ENCODE data around the gene SEC14L2. TPM values are rescaled to one million over a fixed set of nuclear protein-coding genes. Genes with fewer than 3 reads are reported as not detected.
"Not testable (repeated sequence)": the region's sequence is repeated elsewhere in the genome, so short reads cannot be mapped to it uniquely, and the experiment has no call there.

The SEC14L2 gene
- total RNA-seq, 1 donor from 2014 or later = 19.9 TPM

DNA sequence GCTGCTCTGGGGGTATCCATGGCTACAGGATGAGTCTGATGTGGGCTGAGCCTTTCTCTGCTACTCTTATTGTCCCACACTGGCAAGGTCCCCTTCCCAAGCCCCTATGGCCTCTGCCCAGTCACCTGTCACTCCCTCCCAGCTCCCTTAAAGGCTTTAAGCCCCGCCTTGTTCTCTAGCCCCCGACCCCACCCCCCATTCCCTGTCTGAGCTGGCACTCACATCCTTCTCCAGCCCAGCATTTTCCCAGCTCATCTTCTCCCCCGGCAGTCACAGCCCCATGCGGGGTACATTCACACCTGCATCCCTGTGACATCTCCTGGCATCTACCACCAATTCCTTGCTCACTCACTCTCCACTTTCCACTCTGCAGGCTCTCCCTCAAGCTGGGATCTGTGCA lies 33.1 kb downstream of the SEC14L2 start:
- no peak for ATAC-seq

DNA sequence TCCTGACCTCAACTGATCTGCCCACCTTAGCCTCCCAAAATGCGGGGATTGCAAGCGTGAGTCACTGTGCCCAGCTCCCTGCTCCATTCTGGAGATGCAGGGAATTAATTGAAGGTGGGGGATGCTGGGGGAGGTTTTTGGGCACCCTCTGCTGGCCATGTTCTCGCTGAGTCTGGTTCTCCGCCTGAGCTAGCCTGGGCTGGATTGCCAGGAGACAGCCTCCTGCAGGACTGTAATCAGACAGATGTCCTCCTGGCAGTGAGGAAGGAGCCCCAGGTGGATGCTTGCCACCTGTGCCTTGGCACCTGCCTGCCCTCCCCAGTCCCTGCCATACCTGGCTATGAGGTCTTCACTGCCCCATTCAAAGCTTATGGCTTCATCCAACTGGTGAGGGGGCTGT lies 34.1 kb downstream of the SEC14L2 start:
- ATAC-seq = no peak

DNA sequence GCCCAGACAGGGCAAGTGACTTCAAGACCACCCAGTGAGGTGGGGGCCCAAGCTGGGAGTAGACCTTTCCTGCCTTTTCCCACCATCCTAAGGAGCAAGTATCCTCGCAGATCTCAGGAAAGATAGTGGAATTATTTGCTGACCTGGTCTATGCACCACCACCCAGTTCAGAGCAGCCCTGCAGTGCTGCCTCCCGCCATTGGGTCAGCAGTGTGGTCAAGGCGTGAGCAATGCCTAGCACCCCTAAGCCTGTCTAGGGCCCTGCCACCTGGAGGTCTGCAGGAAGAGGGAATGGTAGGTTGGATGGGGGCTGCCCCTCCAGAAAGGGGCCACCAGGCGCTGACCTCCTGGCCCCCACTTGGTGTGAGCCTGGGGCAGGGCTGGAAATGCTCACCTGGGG lies 35.3 kb downstream of the SEC14L2 start:
- ATAC-seq = no peak

DNA sequence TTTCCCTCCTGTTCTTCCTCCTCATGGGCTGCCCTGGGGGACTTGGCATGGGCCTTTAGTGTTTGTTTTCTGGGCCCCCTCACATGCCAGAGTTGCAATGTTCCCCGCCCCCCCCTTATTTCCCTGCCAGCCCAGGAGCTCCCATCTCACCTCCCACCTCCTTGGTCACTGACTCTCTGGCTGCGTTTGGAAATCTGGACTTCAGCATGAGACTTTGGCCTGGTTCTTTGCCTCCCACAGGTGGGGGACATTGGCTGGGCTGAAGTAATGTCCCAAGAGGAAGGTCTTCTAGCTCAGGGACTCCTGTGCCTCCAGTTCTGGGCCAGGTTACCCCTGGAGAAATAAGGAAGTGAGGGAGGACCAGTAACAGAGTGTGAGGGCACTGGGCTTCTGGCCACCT lies 35.7 kb downstream of the SEC14L2 start:
- ATAC-seq = no peak

DNA sequence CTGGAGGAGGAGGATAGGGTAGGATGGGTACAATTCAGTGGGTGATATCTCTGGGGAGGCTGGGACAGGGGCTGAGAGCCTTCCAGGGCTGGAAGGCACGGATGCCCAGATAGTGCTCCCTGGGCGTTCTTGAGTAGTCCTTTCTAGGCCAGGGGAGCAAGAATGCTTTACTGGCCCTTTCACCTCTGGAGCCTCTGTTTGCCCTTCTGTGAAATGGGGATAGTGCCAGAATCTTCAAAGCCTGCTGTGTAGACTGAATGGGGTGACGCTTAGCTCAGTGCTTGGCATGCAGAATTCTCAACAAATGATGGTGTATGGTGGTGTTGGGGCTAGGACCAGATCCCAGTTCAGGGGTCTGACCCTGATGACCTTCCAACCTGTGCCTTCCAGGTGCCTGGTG lies 36.4 kb downstream of the SEC14L2 start:
- no peak for ATAC-seq

DNA sequence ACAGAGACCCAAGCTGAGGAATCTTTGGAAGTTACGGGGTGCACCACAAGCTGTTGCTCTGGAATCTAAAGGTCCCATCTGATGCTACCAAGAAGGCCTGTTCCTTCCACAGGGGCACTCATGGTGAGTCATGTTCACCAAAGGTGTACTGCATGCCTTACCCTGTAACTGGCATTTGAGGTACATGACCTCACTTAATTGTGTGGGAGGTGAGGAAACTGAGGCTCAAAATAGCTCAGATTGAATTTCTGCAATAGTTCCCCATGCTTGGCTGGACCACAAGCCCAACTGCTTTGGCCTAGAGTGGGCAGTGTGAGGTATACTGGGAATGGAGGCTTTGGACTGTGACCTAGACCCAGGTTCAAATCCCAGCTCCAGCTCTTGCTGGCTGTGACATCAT lies 37.0 kb downstream of the SEC14L2 start:
- ATAC-seq = no peak

DNA sequence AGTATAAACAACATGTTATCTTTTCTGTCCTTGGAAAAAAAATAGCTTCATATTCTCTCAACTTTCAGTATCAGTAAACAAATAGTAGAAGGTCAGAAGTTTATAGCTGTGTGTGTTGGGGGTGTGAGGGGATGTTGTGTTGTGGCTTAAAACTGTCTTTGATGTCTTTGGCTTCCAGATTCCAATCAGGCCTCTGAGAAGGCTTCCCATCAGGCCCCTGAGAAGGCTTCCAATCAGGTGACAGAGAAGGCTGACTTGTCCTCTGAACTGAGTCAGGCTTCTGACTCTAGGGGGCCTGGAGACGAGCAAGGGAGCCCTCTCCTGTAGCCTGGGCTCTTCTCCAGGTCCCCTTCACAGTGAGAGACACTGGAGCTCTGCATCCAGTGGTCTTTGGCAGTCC lies 38.0 kb downstream of the SEC14L2 start:
- no peak for ATAC-seq

DNA sequence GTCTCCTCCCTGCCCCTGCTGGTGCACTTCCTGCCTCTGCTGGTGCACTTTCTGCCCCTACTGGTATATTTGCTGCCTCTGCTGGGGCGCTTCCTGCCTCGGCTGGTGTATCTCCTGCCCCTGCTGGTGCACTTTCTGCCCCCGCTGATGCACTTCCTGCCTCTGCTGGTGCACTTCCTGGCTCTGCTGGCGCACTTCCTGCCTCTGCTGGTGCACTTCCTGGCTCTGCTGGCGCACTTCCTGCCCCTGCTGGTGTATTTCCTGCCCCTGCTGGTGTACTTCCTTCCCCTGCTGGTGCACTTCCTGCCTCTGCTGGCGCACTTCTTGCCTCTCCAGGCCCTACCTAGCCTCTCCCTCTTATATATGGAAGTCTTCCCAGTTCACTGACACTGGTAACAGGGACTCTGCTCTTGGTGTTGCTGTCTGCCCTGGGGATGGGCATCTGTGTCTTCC lies 38.9 kb downstream of the SEC14L2 start:
- ATAC-seq = no peak

DNA sequence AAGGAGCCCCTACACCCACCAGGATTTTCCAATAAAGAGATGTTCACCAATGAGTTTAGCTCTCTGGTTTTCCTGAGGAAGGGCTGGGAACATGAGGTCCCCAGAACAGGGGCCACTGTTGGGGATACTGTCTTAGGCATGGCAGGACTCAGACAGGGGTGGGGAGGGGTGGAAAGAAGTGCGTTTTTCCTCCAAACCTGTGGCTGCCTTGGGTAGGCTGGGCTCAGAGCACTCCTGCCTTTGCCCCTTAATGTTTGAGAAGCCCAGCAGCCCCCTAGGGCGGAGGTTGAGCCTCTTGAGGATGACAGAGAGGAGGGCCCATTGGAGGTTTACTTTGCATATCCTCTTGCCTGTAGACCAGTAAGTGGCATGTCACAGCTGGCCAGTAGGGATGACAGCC lies 39.4 kb downstream of the SEC14L2 start:
- ATAC-seq = no peak

DNA sequence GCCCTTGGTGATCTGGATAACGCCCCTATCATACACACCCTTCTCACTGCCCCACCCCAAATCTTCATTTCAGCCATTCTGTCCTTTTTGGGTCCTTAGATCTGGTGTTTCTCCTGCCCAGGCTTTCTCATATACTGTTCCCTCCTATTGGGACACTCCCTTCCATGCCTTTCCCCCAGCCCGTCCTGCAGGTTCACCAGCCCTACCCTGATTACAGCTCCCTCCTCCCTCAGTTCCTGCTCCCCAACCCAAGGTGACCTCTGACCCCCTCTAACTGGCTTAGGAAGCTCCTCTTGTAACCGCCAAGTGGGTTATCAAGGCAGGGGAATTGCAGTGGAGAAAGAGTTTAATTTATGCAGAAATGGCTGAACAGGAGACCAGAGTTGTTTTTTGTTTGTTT lies 41.7 kb downstream of the SEC14L2 start:
- ATAC-seq = peak; percentile 79

DNA sequence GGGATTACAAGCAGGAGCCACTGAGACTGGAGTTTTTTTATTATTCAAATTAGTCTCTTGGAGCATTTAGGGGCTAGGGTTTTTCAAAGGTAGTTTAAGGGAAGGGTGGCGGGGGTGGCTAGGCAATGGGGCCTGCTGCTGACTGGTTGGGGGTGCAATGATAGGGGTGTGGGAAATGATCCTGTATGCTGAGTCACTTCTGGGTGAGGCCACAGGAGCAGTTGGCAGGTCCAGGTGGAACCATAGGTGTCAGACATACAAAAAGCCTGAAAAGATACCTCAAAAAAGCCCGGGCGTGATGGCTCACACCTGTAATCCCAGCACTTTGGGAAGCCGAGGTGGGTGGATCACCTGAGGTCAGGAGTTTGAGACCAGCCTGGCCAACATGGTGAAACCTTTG lies 42.4 kb downstream of the SEC14L2 start:
- peak; percentile 77 for ATAC-seq

DNA sequence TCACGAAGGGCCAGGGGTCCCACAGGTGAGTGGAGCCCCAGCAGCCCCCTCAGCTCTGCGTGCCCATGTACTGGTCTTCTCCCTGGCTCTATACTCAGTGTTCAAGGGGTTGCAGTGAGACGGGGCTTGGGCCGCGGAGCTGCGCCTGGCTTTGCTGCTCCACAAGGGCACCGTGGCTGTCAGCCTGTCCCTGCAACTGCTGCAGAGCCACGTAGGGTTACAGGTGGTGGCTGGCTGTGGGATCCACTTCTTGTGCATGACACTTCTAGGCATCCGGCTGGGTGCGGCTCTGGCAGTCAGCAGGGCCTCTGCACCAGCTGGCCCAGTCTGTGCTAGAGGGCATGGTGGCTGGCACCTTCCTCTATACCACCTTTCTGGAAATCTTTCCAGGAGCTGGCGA lies 43.0 kb downstream of the SEC14L2 start:
- ATAC-seq = peak; percentile 78

DNA sequence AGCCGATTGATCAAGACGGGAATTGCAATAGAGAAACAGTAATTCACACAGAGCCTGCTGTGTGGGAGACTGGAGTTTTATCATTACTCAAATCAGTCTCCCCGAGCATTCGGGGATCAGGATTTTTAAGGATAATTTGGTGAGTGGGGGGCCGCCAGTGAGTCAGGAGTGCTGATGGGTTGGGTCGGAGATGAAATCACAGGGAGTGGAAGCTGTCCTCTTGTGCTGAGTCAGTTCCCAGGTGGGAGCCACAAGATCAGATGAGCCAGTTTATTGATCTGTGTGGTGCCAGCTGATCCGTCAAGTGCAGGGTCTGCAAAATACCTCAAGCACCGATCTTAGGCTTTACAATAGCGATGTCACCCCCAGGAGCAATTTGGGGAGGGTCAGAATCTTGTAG lies 44.3 kb downstream of the SEC14L2 start:
- no peak for ATAC-seq

DNA sequence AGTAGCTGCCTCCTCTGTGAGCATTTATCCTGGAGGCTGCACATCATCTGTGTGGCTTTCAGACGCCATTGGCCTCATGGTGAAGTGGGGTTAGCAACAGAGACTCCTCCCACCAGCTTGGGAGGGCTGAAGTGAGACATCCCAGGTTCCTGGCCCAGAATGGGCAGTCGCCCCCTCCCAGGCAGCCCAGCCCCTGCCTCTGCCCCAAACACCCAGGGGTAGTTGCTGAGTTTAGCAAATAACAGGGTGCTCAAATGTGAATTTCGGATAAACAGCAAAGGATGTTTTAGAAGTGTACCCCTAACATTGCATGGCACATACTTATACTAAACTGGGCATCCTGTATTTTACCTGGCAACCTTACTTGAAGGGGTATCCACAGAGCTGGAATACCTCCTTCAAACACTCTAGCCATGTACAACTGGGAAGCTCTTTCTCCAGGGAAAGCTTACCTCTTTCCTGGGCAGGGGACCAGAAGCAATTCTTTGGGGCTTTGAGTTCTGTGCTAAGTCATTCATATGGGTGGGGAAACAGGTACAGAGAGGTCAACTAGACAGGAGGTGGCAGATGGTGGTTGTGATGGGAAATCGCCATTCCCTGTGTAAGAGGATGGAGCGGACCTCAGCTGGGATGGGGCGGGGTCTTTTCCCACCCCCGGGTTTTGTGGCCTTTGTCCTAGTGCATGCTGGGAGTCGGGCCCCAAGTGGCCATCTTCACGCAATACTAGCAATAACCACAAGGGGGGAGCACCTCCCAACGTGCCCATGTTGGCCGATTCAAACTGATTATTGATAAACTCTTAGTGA lies 48.0 kb downstream of the SEC14L2 start:
- peak; percentile 47 for ATAC-seq

DNA sequence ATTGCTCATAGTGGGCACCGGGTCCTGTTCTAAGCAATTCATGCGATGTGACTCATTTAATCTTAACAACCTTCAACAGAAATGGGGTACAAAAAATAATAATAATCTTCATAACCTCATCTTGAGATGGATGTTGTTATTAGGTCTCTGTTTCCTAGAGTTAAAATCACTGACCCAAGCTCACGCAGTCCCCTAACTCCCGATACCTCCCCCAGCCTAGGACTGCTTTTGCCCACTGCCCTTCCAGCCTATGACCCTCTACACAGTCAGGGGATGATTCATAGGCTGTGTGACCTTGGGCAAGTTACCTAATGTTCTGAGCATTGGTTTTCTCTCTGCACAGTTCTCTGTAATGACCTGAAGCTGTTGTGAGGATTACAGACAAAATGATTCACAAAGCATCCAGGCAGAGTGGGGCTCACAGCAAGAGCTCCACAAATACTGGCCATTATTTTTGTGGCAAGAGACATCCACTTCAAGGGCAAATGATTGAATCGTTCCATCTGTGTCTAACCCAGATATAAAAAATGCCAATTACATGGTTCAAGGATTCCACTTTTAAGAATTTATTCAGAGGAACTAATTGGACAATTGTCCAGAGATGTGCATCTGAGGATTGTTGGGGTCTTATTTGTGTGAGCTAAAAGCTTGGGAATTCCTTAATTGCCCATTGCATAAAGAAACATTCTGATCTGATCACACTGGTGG lies 48.8 kb downstream of the SEC14L2 start:
- peak; percentile 23 for ATAC-seq

DNA sequence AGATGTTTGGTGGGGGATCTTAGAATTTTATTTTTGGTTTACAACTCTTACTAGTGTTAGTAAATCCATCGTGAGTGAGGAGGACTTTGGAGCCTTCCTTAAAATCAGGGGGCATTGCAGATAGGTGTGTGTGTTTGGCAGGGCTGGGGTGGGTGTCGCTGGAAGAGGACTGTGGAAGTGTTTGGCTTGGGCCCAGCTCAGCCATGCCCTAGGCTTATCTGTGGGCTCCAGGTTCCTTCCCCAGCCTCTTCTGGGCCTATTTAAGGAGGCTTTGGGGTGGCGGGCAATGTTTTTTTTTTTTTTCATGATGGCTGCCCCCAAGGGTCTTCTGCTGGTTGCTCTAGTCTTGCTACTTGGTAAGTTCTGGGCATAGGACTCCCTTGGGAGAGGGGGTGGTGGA lies 50.8 kb downstream of the SEC14L2 start:
- no peak for ATAC-seq

DNA sequence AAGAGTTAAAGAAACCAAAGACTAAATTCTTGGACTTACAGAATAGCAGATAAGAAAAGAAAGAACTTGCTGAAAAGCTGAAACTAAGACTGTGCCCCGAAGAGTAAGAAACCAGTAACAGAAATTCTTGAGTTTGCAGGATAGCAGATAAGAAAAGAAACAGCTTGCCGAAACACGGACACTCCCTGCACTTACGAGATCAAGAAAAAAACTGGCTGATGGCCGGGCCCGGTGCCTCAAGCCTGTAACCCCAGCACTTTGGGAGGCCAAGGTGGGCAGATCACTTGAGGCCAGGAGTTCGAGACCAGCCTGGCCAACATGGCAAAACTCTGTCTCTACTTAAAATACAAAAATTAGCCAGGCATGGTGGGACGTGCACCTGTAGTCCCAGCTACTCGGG lies 54.7 kb downstream of the SEC14L2 start:
- ATAC-seq = not testable (repeated sequence)

DNA sequence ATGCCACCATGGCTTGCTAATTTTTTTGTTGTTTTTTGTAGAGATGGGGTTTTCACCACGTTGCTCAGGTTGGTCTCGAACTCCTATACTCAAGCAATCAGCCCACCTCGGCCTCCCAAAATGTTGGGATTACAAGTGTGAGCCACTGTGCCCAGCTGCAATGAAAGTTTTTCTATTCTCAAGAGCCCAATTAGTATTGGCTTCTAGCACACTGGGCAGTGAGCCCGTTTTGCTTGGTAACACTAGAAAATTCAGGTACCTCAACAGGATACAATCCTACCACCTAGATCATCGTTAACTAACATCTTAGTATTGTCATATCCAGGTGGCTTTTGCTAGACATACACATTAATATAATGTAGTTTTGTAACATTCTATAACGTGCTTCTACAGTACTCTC lies 56.0 kb downstream of the SEC14L2 start:
- no peak for ATAC-seq

DNA sequence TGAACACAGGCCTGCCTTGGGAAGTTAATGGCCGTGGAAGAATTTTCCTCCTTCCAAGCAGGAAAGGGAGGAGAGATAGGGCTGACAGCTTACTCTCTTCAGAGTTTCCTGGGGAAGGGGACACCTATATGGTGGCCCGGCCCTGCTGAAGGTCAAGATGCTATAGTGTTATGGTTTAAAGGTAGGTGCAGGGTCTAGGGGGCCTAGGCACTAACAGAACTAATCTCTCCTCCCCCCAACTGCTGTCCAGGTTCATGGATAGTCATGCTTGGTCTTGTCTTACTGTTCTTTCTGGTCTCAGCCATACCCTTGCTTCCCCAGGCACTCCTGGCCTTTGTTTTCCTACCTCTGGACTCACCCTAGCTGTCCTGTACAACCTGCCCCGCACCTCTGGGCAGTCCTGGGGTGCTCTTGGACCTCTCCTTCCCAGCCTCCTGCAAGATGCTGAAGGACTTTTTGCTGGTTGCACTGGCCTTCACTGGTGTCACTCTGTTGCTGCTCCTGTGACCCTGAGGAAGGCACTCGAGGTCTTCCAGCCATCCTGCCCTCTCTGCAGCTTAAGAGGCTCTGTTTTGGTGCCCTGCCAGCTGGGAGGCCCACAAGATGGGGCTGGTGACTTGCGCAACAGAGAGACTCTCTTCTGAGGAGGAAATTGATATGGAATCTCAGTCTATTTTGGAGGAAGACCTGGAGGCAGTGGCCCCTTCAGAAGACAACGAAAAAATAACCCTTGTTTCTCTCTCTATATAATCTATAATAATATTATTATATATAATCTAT lies 57.1 kb downstream of the SEC14L2 start:
- no peak for ATAC-seq

DNA sequence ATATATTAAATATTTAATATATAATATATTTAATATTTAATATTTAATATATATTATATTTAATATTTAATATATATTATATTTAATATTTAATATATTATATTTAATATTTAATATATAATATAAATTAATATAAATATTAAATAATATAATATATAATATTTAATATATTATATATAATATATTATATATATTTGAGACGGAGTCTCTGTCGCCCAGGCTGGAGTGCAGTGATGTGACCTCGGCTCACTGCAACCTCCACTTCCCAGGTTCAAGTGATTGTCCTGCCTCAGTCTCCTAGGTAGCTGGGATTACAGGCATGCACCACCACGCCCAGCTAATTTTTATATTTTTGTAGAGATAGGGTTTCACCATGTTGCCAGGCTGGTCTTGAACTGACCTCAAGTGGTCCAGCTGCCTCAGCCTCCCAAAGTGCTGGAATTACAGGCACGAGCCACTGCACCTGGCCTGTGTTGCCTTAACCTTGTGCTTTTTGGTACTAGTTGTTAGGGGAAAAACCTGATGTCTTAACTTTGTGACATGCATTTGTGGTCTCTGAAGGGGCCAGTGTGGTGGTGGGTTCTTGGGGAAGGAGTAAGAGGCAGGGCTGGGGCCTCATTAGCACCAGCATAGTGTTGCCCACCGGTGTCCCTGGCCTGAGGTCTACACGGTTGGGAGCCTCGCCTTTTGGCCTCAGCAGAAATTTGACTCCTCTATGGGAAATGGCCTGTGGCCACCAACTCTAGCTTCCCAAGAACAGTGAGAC lies 58.4 kb downstream of the SEC14L2 start:
- no peak for ATAC-seq

DNA sequence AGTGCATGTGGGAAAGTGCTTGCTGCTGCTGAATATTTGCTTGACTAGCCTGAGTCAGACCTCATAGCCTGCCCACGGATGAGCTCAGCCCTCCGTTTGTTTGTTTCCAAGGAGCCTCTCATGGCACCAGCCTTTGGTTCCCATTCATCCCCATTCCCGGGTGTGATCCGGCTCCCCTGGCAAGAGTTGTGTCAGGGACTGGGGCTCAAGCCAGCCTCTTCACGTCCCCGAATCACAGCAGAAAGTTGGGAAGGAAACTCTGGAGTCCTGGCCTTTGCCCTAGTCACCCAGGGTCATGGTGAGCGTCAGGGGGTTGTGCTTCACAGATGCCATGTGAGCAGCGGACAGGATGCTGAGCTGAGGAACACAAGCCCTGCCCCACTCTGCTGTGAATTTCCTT lies 61.2 kb downstream of the SEC14L2 start:
- no peak for ATAC-seq

DNA sequence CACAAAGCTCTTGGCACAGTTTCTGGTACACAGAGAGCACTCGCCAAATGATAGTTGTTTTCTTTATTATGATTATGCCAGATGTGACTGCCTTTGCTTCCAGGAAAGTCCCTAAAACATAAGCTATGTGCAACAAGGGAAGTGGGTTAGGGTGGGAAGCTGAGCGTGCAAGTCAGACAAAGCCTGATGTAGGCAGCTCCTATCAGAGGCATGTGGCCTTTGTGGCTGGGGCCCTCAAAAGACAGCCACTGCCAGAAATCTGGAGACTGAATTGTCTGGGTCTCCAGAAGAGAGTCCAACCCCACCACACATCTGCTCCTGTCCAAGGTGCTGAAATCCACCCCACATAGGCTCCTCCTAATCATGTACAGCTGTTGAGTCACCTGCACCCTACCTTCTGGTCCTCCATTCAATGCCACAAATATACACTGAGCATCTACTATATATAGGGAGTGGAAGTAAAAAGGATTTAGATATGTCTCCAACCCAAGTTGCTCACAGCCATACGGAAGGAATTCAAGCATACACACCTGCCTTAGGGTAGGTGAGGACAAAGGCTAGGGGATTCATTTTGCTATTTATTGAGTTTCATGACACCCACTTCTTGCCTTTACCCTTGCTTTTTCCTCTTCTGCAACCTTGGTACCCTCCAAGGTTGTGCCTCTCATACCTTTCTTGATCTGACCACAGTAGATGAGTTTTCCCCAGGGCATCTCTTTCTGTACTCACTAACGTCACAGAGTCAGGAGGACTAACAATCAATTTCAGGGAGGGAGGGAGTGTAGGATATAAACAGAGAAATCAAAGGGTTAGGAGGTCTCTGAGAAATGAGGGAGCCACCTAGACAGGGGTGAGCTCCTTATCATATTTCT lies 62.6 kb downstream of the SEC14L2 start:
- peak; percentile 41 for ATAC-seq
